HG03439 (cell line): ENCODE measurements around the gene TREM2.
"Not testable (repeated sequence)": the region's sequence is repeated elsewhere in the genome, so short reads cannot be mapped to it uniquely, and the experiment has no call there.

Experiments
- ATAC-seq: cut with Tn5 transposase; IDR thresholded peaks from one replicate; pipeline ENCODE4 v1.9.1; 2021; ENCODE audit warnings: mild to moderate bottlenecking, moderate library complexity; ENCODE audit not compliant: unreplicated experiment

TREM2 gene

DNA sequence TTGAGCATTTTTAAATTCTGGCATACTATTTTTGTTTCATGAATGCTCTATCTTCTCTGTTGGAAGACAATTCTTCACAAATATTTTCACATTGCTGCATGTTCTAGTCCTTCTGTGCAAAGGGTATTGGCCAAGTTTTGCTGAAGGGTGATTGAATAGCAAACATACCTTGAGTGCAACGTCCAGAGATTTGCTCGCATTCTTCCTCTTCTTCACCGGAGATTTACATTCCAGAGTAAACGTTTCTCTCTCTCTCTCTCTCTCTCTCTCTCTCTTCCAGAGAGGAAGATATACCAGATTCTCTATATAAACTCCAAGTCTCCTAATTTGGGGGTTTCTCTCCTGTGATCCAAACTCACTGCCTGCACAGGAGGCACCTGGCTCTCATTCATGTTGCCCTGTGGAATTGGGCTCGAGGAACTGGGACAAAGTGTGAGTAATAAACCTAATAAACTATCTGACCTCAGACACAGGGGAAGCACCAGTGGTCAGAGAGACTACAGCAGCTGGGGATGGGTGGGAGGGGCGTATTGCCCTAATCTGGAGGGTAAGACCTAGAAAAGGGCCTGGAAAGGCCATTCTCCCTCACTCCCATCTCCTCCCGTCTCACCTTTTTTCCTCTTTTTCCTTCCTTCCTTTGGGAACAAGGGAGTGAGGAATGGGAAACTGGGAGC lies 7.6 kb downstream of the TREM2 start:
- ATAC-seq = no peak

DNA sequence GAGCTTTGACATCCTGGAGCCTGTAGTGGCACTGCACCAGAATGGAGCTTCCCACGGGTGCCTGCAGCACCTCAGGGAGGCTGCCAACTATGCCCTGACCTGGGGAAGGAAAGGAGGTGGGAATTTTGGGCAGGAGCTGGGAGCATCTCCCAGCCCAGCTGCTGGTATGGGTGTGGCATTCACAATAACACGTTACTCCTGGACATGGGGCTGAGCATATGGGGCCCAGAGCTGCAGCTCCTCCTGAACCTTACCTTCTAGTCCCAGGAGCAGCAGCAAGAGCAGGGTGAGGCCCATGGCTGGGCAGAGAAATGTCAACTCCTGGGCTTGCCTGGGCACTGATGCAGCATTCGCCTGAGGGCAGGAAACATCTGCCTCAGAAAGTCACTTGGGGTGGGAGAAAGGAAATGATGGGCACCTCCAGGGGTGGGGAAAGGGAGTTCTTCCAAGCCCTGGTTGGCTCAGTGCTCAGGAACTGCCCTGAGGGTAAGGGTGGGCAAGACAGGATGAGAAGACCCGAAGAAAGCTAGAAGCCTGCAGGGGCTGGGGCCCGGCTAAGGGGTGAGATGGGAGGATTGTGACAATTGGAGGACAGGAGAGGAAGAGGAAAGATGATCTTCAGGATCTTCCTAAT lies 8.8 kb downstream of the TREM2 start, which contains the start of gene TREML1:
Gene TREML1 (minus strand): TSS at position 356 of the 634 bp plus-strand sequence. CDS start 59 bp downstream, at position 297.
- no peak for ATAC-seq

DNA sequence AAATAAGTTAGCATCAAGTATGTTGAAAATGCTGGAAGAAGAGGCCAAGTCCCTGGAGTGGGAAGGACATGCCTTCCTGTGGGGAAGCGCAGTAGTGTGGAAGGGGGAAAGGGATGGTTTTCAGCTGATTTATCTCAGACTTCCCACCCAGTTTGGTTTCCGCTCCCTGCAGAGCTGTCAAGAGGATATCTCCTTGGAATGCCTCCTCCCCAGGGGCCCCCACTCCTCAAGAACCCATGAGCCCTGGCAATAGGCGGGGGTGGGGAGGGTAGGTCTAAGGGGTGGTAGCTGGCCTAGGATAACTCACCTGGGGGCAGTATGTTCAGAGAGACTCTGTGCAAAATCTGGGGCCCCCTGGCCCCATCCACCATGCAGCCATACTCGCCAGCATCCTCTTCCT lies 9.5 kb downstream of the TREM2 start:
- no peak for ATAC-seq

DNA sequence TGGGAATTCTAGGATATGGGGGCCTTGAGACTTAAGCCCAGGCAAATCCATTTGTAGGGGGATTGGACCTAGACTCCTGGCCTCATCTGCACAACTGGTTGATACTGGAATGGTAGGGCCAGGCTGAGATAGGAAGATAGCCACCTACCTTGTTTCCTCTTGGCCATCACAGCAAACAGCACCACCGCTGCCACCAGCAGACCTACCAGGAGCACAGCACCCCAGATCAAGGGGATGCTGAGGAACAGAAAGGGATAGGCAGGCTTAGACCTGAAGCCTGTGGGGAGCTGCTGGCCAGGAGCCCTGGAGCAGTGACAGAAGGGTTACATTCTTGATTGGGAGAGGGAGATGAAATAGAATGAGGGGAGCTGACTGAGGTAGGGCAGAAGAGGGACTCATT lies 12.2 kb downstream of the TREM2 start:
- no peak for ATAC-seq

DNA sequence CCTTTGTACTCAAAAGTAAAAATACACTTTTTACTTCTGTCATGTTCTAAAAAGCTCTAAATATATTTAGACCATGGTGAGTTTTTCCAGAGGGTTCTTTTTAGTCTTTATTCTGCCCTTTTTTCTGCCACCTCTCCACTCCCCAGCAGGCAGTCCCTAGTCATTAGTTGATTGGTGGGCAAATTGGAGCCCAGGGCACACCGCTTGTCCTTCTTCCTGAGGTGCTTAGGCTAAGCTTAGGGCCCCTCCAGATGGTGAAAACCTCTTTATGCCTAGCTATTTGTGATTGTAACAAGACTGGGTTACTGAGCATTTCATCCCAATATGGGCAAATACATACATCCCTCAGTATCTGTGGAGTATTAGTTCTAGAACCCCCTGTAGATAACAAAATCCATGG lies 15.0 kb downstream of the TREM2 start:
- ATAC-seq = no peak

DNA sequence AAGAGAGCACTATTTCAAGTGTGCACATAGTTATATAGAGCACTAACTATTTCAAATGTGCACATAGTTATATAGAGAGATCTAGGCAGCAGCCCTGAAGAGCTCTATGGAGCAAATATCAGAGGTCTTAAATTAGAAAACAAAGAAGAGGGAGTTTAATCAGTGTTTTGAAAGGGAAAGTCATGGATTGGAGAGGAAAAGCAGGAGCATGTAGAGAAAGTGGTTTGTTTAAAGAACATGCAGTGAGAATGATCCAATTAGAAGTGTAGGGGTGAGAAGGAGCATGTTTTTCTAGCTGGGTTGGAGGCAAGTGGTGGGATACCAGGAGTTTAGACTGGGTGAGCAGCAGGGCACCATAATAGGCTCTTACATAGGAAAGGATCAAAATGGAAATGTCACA lies 26.0 kb downstream of the TREM2 start:
- ATAC-seq = no peak

DNA sequence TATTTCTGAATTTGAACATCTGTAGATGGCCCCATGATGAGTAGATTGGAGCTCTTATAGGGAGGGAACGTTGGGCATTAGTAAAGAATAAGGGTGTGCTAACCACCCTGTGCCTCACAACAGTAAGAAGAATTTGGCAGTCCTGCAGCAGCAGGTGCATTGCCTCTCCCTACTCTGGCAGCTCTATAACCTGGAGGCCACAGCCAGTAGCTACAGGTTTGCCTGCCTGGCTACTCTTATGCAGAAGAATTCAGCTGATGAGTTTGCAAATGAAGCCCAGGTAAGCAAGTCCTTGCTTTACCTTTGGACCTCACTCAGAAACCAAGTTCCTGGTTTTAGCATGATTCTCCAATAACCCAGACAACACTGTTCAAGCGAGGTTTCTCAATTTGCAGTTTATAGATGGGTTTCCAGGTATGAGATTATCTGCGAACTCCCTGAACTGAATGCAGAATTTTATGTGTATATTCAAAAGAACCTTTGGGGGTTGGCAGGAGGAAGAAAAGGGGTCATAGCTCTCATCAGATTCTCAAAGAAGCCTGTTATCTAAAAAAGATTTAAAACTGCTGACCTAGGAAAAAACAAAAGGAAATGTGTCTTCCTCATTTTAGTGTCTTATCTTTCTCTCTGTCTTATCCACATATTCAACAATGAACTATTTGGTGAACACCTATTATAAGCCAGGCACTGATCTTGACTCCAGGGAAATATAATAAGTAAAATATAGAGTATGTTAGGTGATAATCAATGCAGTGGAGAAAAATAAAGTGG lies 27.7 kb downstream of the TREM2 start:
- no peak for ATAC-seq

DNA sequence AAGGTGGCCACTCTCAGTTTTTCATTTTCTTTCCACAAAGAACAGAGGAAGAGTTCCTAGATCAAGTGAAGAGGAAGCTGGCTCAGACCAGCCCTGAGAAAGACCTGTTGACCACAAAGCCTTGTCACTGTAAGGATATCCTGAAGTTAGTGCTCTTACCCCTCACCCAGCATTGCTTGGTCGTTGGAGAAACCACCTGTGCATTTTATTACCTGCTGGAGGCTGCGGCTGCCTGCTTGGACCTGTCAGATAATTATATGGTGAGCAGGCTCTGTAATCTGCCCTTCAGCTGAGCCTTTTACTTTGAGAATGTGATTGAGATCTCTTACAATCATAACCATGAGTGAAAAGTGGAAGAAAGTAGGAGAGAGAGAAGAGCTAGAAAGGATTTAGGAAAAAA lies 30.7 kb downstream of the TREM2 start:
- ATAC-seq = no peak

DNA sequence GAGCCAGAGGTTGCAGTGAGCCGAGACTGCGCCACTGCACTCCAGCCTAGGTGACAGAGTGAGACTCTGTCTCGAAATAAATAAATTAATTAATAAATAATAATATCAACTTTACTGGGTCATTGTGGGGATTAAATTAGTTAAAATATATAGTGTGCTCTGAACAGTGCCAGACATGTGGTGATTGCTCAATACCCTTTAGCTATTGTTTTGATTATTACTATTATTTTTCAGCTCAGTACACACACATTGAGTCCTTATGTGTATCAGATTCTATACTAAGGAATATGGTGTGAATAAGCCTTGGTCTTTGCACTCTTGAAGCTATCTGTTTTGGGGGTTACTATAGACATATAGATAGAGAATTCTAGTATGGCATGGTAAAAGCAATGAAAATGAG lies 37.6 kb downstream of the TREM2 start:
- ATAC-seq = no peak

DNA sequence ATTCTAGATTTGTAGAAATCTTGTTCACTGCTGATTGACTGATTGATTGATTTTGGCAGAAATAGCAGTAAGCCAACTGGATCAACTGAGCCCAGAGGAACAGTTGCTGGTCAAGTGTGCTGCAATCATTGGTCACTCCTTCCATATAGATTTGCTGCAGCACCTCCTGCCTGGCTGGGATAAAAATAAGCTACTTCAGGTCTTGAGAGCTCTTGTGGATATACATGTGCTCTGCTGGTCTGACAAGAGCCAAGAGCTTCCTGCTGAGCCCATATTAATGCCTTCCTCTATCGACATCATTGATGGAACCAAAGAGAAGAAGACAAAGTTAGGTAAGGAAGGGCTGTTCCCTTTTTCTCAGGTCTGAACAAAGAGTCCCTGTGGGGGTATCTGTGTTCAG lies 40.0 kb downstream of the TREM2 start:
- no peak for ATAC-seq

DNA sequence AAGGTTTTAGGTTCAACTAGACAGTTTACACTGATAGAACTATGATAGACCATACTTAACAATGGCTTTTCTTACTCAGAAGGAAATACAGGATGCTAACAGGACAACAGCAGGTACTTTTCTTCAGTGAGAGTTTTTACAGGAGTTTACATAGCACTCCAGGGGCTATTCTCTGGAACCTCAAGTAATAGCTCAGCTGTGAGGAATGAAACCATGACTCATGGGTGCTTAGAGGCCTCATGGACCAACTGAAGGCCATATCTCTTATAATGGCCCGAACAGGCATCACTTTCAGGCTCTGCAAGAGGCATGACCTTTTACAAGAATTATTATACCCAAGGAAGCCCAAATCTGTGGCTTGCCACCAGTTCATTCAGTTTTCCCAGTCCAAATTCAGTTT lies 40.5 kb downstream of the TREM2 start:
- ATAC-seq = no peak

DNA sequence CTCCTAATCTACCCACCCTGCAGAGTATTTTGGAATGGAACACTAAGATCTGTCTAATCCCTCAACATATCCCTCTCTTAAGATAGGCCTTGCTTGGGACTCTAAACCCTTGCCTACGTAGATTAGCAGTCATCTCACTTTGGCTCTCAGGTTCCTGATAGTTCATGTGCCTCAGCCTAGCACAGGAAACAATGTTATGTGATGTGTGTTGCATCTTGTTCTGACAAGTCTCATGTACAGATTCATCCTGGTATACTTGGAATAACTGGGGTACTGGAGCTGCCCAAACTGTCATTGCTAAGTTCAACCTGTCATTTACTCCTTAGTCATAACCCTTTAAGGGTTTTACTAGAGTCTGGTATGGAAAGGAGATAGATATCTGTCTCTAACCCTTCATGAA lies 42.9 kb downstream of the TREM2 start:
- no peak for ATAC-seq

DNA sequence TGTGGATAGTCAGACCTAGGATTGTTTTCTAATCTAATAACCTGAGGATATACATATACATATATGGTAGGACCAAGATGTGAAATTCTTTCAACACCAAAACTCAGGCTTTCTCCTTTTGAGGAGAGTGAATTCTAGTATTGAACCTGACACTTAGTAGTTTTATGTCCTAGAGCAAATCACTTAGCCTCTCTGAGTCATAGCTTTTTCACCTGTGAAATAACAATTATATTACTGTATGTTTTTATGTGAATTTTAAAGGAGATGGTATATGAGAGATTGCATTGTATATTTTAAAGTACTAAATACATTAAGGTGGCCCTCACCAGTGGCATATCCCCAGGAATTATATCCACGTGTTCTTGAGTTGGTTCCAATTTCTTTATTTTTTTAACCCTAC lies 43.4 kb downstream of the TREM2 start:
- no peak for ATAC-seq

DNA sequence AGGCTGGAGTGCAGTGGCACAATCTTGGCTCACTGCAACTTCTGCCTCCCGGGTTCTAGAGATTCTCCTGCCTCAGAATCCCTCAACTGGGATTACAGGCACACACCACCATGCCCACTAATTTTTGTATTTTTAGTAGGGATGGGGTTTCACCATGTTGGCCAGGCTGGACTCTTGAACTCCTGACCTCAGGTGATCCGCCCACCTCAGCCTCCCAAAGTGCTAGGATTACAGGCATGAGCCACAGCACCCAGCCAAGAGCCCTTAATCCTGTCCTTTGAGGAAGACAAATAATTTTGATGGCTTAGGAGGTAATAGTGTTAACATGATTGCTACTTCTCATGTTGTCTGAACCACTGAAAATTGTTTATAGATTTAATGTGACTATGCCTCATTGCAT lies 47.9 kb downstream of the TREM2 start:
- ATAC-seq = not testable (repeated sequence)

DNA sequence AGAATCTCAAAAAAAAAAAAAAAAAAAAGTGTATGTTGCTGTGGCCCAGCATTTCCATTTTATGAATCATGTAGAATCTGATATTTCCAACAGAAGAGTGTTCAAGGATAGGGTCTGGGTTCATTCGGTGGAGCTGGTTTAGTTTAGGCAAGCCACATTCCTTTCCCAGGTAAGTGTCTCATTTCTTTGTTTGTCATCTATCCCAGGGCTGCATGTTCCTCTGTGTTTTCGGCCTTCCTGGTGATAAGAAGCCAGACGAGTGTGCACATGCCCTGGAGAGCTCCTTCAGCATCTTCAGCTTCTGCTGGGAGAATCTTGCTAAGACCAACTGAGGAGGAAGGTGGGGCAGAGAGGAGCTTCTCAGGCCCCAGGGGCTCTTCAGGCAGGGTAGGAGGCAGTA lies 51.9 kb downstream of the TREM2 start:
- no peak for ATAC-seq
